ENCODE data around the gene PHEX. TPM values are rescaled to one million over a fixed set of nuclear protein-coding genes. Genes with fewer than 3 reads are reported as not detected.

The PHEX gene
- total and polyA plus RNA-seq, 8 donors, result 0.05 to 0.73 (median 0.14) TPM; not detected in 5

- intact Hi-C loops (cut with DNase I; ENCODE audit: low total_unique reads), result no loop called here
Observed at GRCh38 chrX:22141047-22141730, 109.1 kb downstream of the PHEX start.

GRCh38 chrX:22147214-22147613, 115.1 kb downstream of the PHEX start:
- intact Hi-C loops (cut with DNase I; ENCODE audit: low total_unique reads), result no loop called here
- WGBS, 5 donors, result 33 to 50% (median 38%) methylated on average over 1 of the region's 1 CpG

More at GRCh38 chrX:22141047-22141730, 109.1 kb downstream of the PHEX start:
- H3K36me3 ChIP-seq, result no peaks in the 10 kb centered on the region
- 72 to 86% (median 78%) methylated on average over 4 of the region's 4 CpGs for WGBS, 5 donors
- no peaks in the 10 kb centered on the region for H3K27me3 ChIP-seq
- no peak overlapping the region for H3K4me3 ChIP-seq
- no peak for DNase-seq
- no peak overlapping the region for H3K27ac ChIP-seq
- H3K4me1 ChIP-seq, result peaks cover 0 to 4% (median 0%) of the 10 kb centered on the region in 4 donors
- no peaks in the 10 kb centered on the region for H3K9me3 ChIP-seq
- TF ChIP-seq POLR2A (IDR thresholded peaks at IDR 0.05), result no peak
- TF ChIP-seq EP300 (IDR thresholded peaks at IDR 0.05), result no peak
- no peak for TF ChIP-seq CTCF (IDR thresholded peaks at IDR 0.05)
- no peak for TF ChIP-seq POLR2AphosphoS5 (IDR thresholded peaks at IDR 0.05)

GRCh38 chrX:22147942-22148341, 115.8 kb downstream of the PHEX start:
- no peaks in the 10 kb centered on the region for H3K27me3 ChIP-seq
- no peaks in the 10 kb centered on the region for H3K4me1 ChIP-seq
- WGBS, 5 donors, result 72 to 89% (median 85%) methylated on average over 3 of the region's 3 CpGs
- no peak for TF ChIP-seq CTCF (IDR thresholded peaks at IDR 0.05)
- no peak for TF ChIP-seq EP300 (IDR thresholded peaks at IDR 0.05)
- no peak for TF ChIP-seq POLR2A (IDR thresholded peaks at IDR 0.05)
- no peak for TF ChIP-seq POLR2AphosphoS5 (IDR thresholded peaks at IDR 0.05)
- H3K4me3 ChIP-seq, result no peak overlapping the region
- peaks cover 0 to 4% (median 0%) of the 10 kb centered on the region in 4 donors for H3K9me3 ChIP-seq
- no peaks in the 10 kb centered on the region for H3K36me3 ChIP-seq
- no peak for DNase-seq
- no peak overlapping the region for H3K27ac ChIP-seq
- intact Hi-C loops (cut with DNase I; ENCODE audit: low total_unique reads), result no loop called here

More at GRCh38 chrX:22147214-22147613, 115.1 kb downstream of the PHEX start:
- Histone ChIP-seq H3K4me1 (no peaks in the 10 kb centered on the region), H3K4me3 (no peak overlapping the region), H3K36me3 (no peaks in the 10 kb centered on the region), H3K27me3 (no peaks in the 10 kb centered on the region), H3K27ac (no peak overlapping the region), H3K9me3 (peaks cover 0 to 4% (median 0%) of the 10 kb centered on the region in 4 donors)
- TF ChIP-seq CTCF (IDR thresholded peaks at IDR 0.05) (no peak), EP300 (IDR thresholded peaks at IDR 0.05) (no peak), POLR2AphosphoS5 (IDR thresholded peaks at IDR 0.05) (no peak), POLR2A (IDR thresholded peaks at IDR 0.05) (no peak)
- DNase-seq, result no peak

- H3K4me1 ChIP-seq, result no peaks in the 10 kb centered on the region
- DNase-seq, result no peak
- TF ChIP-seq CTCF (IDR thresholded peaks at IDR 0.05) (no peak), POLR2AphosphoS5 (IDR thresholded peaks at IDR 0.05) (no peak), POLR2A (IDR thresholded peaks at IDR 0.05) (no peak), EP300 (IDR thresholded peaks at IDR 0.05) (no peak)
- H3K9me3 ChIP-seq, result peaks cover 0 to 4% (median 0%) of the 10 kb centered on the region in 4 donors
- H3K36me3 ChIP-seq, result no peaks in the 10 kb centered on the region
- WGBS, 5 donors, result 51 to 83% (median 79%) methylated on average over 2 of the region's 2 CpGs
- H3K27ac ChIP-seq, result no peak overlapping the region
- no peaks in the 10 kb centered on the region for H3K27me3 ChIP-seq
- no peak overlapping the region for H3K4me3 ChIP-seq
- intact Hi-C loops (cut with DNase I; ENCODE audit: low total_unique reads), result no loop called here
Observed at GRCh38 chrX:22148565-22148964, 116.4 kb downstream of the PHEX start.

All from stomach (tissue), 9 donors.